Transverse colon (tissue), 4 donors: Measurements from ENCODE around the gene RARB. TPM values are rescaled to one million over a fixed set of nuclear protein-coding genes. Genes with fewer than 3 reads are reported as not detected.

ENCODE experiments used
- DNase-seq: peaks from one replicate; pipeline ENCODE4 v3.0.0-alpha.2; 2019
- H3K27ac ChIP-seq, 4 donors: fragments of 200-600 bp; sonication (generic); 2 replicates each; pipeline ENCODE4 v1.5.1; 2016 to 2018; ENCODE audit warnings: inconsistent platforms in 4 of 4
- H3K27me3 ChIP-seq: fragments of 200-600 bp; sonication (generic); 2 replicates; pipeline ENCODE4 v1.5.1; 2017; ENCODE audit warnings: inconsistent platforms
- H3K36me3 ChIP-seq, 4 donors: fragments of 200-600 bp; sonication (generic); 2 replicates each; pipeline ENCODE4 v1.5.1; 2017 to 2019; ENCODE audit warnings: inconsistent platforms in 4 of 4
- H3K4me1 ChIP-seq, 4 donors: fragments of 200-600 bp; sonication (generic); 2 replicates each; pipeline ENCODE4 v1.5.1; 2017 to 2020; ENCODE audit warnings: inconsistent platforms in 4 of 4
- H3K4me3 ChIP-seq, 4 donors: fragments of 200-600 bp; sonication (generic); 1 replicate in 1 of 4; 2 replicates in 3 of 4; pipeline versions ENCODE4 v1.5.1 to v1.6.1; 2017 to 2019; ENCODE audit warnings: inconsistent platforms in 4 of 4
- H3K9me3 ChIP-seq, 2 donors: fragments of 200-600 bp; sonication (generic); 2 replicates each; pipeline ENCODE4 v1.5.1; 2017 to 2019; ENCODE audit warnings: inconsistent platforms in 2 of 2
- CTCF ChIP-seq, 5 experiments: fragments of 200-600 bp in 3 of 5; fragments of 450-650 bp in 2 of 5; sonication (generic) in 3 of 5; IDR thresholded peaks; 1 replicate in 2 of 5; 2 replicates in 3 of 5; pipeline ENCODE4 v1.5.1; 2016 to 2017; ENCODE audit warnings: antibody characterized with exemption in 5 of 5, inconsistent platforms in 3 of 5, mild to moderate bottlenecking in 2 of 5, moderate library complexity in 1 of 5
- EP300 ChIP-seq: sonication (generic); formaldehyde crosslinking; IDR thresholded peaks from one replicate; pipeline ENCODE4 v1.6.1; 2017; ENCODE audit warnings: antibody characterized with exemption, low read depth
- POLR2A ChIP-seq: fragments of 450-650 bp; IDR thresholded peaks from one replicate; pipeline ENCODE4 v1.6.1; 2016; ENCODE audit warnings: antibody characterized with exemption, mild to moderate bottlenecking, moderate library complexity
- POLR2AphosphoS5 ChIP-seq, 3 donors: sonication (generic); formaldehyde crosslinking; IDR thresholded peaks; one replicate each; pipeline ENCODE4 v1.6.1; 2016; ENCODE audit warnings: antibody characterized with exemption in 3 of 3
- WGBS, 2 donors: methylation state at CpG; one replicate each; pipeline ENCODE4 v1.1.5; 2018; ENCODE audit warnings: low coverage in 1 of 2; 5-methylcytosine and 5-hydroxymethylcytosine counted together
- in situ Hi-C, 4 donors: fragments of 200-750 bp; cut with MboI; loops; one replicate each; pipeline versions ENCODE4 v1.15.0 to v1.15.1; 2017; ENCODE audit warnings: low sequenced_read_pairs in 3 of 4, low pct_ligation_motif_present in 1 of 4, low pct_unique_long_range_greater_than_20kb in 1 of 4
- intact Hi-C: fragments of 100-400 bp; cut with DNase I; formaldehyde crosslinking; loops from one replicate; pipeline ENCODE4 v1.15.1; 2023; ENCODE audit warnings: low total_unique reads
- total RNA-seq, 4 donors: library from RNA; depleted of rRNA; stranded (reverse); fragments of >200 nt; gene quantifications; one replicate each; pipeline ENCODE4 v1.1.0, GENCODE V29; 2016

The RARB gene
- total RNA-seq, 4 donors from 2014 or later: 2.4 to 4.5 (median 2.9) TPM; not detected in 1

GRCh38 chr3:25396251-25396650 lies 31.8 kb upstream of the RARB start:
- H3K36me3 ChIP-seq: no peaks in the 10 kb centered on the region
- H3K9me3 ChIP-seq: no peaks in the 10 kb centered on the region
- intact Hi-C loops: no loop called here
- H3K4me1 ChIP-seq: no peaks in the 10 kb centered on the region
- H3K27me3 ChIP-seq: no peaks in the 10 kb centered on the region
- in situ Hi-C loops: no loop called here
- no peak overlapping the region for H3K4me3 ChIP-seq
- TF ChIP-seq POLR2A: no peak
- TF ChIP-seq EP300: no peak
- no peak for TF ChIP-seq CTCF (IDR thresholded peaks at IDR 0.05)
- no peak for TF ChIP-seq POLR2AphosphoS5 (IDR thresholded peaks at IDR 0.05)
- H3K27ac ChIP-seq: no peak overlapping the region
- WGBS, 2 donors: 86% methylated on average over 2 of the region's 2 CpGs; no CpG with 5 or more reads in 1 of the 2 donors
- no peak for DNase-seq

DNA sequence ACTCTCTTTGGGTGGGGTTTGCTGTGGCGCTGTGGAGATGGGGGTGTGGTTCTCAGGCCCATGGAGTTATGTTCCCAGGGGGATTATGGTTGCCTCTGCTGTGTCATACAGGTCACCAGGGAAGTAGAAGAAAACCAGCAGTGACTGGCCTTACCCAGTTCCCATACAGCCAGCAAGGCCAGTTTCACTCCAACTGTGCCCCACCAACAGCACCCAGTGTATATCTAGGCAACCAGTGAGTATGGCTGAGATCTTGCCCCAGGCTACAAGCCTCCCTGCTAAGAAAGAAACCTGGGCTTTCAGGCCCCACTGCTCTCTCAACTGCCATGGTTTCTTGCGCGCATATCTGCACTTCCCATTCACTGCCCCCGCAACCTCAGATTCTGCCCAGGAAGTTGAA lies 31.4 kb upstream of the RARB start:
- in situ Hi-C loops (no loop called here), intact Hi-C loops (no loop called here)
- Histone ChIP-seq H3K36me3 (no peaks in the 10 kb centered on the region), H3K27me3 (no peaks in the 10 kb centered on the region), H3K4me1 (no peaks in the 10 kb centered on the region), H3K9me3 (no peaks in the 10 kb centered on the region), H3K27ac (no peak overlapping the region), H3K4me3 (no peak overlapping the region)
- no peak for DNase-seq
- TF ChIP-seq POLR2A (no peak), POLR2AphosphoS5 (IDR thresholded peaks at IDR 0.05) (no peak), EP300 (no peak), CTCF (IDR thresholded peaks at IDR 0.05) (no peak)
- 87 to 92% methylated on average over 3 to 4 of the region's 4 CpGs for WGBS, 2 donors

DNA sequence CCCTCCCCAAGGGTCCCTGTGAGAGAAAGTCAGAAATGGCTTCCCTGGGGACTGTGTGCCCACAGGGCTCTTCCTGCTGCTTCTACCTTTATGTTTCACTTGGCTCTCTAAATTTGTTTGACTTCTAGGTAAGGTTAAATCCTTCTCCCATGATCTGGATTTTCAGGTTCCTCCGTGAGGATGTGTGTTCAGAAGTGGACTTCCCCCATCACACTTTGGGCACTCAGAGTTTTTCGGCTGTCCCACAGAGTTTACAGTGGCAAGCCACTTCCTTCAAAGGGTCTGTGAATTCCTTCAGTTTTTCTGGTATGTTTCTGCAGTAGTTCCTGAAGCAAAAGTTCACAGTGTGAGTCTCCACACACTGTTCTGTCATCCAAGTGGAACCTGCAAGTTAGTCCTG lies 30.9 kb upstream of the RARB start:
- TF ChIP-seq POLR2AphosphoS5 (IDR thresholded peaks at IDR 0.05) (no peak), POLR2A (no peak), CTCF (IDR thresholded peaks at IDR 0.05) (no peak), EP300 (no peak)
- in situ Hi-C loops: no loop called here
- Histone ChIP-seq H3K9me3 (no peaks in the 10 kb centered on the region), H3K36me3 (no peaks in the 10 kb centered on the region), H3K4me3 (no peak overlapping the region), H3K4me1 (no peaks in the 10 kb centered on the region), H3K27me3 (no peaks in the 10 kb centered on the region), H3K27ac (no peak overlapping the region)
- WGBS, 2 donors: 70% methylated on average over 2 of the region's 2 CpGs; no CpG with 5 or more reads in 1 of the 2 donors
- intact Hi-C loops: no loop called here
- no peak for DNase-seq

GRCh38 chr3:25400587-25400986 lies 27.5 kb upstream of the RARB start:
- DNase-seq: no peak
- H3K27me3 ChIP-seq: no peaks in the 10 kb centered on the region
- H3K36me3 ChIP-seq: no peaks in the 10 kb centered on the region
- H3K4me1 ChIP-seq: no peaks in the 10 kb centered on the region
- no peaks in the 10 kb centered on the region for H3K9me3 ChIP-seq
- no peak overlapping the region for H3K27ac ChIP-seq
- TF ChIP-seq POLR2A (no peak), EP300 (no peak), POLR2AphosphoS5 (IDR thresholded peaks at IDR 0.05) (no peak)
- 54 to 73% methylated on average over 1 of the region's 1 CpG for WGBS, 2 donors
- intact Hi-C loops: no loop called here
- in situ Hi-C loops: no loop called here
- no peak overlapping the region for H3K4me3 ChIP-seq

DNA sequence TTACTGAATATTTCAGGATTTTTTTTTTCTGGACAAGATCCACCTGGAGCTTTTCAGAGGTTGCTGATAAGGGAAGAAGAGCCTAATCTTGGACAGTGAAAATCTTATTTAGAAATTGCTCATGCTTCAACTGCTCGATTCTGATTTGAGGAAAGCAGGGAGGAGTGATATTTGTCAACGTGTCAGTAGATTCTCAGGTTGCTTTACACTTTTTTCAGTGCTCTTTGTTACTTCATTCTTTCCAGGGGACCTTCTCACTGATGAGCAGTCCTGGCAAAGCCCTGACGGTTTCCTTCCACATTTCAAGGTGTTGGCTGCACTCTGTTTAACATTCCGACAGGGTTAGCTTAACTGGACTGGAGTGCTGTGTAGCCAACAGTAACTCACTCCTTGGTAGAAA lies 24.1 kb upstream of the RARB start:
- 51 to 75% methylated on average over 3 to 4 of the region's 4 CpGs for WGBS, 2 donors
- H3K4me3 ChIP-seq: no peak overlapping the region
- H3K4me1 ChIP-seq: no peaks in the 10 kb centered on the region
- intact Hi-C loops: no loop called here
- H3K36me3 ChIP-seq: no peaks in the 10 kb centered on the region
- no peak overlapping the region for H3K27ac ChIP-seq
- TF ChIP-seq EP300: no peak
- no peaks in the 10 kb centered on the region for H3K9me3 ChIP-seq
- no peak for DNase-seq
- H3K27me3 ChIP-seq: no peaks in the 10 kb centered on the region
- in situ Hi-C loops: no loop called here
